ENCODE data around the gene EML4. TPM values are rescaled to one million over a fixed set of nuclear protein-coding genes. Genes with fewer than 3 reads are reported as not detected.

Gene EML4
- total and polyA plus RNA-seq, 9 donors: 26.0 to 36.9 (median 29.0) TPM

DNA sequence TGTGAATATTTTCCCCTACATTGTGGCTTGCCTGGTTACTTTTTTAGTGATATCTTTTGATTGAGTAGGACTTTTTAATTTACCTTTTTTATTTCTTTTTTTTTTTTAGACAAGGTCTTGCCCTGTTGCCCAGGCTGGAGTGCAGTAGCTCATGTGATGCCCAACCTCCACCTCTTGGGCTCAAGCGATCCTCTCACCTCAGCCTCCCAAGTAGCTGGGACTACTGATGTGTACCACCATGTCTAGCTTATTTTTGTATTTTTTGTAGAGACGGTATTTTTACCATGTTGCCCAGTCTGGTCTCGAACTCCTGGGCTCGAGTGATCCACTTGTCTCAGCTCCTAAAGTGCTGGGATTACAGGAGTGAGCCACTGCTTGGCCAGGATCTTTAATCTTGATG, 25.3 kb downstream of the EML4 start:
- no peaks in the 10 kb centered on the region for H3K4me1 ChIP-seq (ENCODE audit: control insufficient read depth, insufficient read depth, low read length)
- H3K27me3 ChIP-seq (ENCODE audit: control insufficient read depth, insufficient read depth, low read length): no peaks in the 10 kb centered on the region
- H3K36me3 ChIP-seq (ENCODE audit: control insufficient read depth, insufficient read depth, low read length): no peaks in the 10 kb centered on the region
- 100% methylated on average over 3 of the region's 4 CpGs for whole genome bisulfite sequencing (ENCODE audit: insufficient coverage)
- no peak overlapping the region for H3K4me3 ChIP-seq (ENCODE audit: low read length)
- no peak for DNase-seq
- no peaks in the 10 kb centered on the region for H3K9me3 ChIP-seq (replicated peaks; ENCODE audit: control insufficient read depth, low read depth, low read length)
- H3K27ac ChIP-seq (ENCODE audit: low read length): no peak overlapping the region

DNA sequence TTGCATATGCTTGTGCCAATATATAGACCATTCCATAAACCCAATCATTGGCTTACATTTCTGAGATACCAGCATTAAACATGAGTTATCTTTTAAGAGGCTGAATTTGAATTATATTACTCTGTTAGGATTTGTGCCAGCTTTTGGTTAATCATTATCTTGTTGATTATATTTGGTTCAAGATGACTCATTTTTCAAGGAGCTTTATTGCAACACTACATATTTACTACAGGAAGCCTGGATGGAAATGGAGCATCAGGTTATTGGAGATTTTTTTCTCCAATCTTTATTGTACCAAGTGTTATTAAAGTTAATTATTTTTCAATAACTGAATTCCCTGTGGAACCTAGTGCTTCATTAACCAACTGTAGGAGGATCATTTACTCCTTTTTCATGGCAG, 26.4 kb downstream of the EML4 start:
- DNase-seq: no peak
- H3K4me3 ChIP-seq (ENCODE audit: low read length): no peak overlapping the region
- H3K36me3 ChIP-seq (ENCODE audit: control insufficient read depth, insufficient read depth, low read length): no peaks in the 10 kb centered on the region
- H3K27ac ChIP-seq (ENCODE audit: low read length): no peak overlapping the region
- no peaks in the 10 kb centered on the region for H3K4me1 ChIP-seq (ENCODE audit: control insufficient read depth, insufficient read depth, low read length)
- H3K9me3 ChIP-seq (replicated peaks; ENCODE audit: control insufficient read depth, low read depth, low read length): no peaks in the 10 kb centered on the region
- no peaks in the 10 kb centered on the region for H3K27me3 ChIP-seq (ENCODE audit: control insufficient read depth, insufficient read depth, low read length)

DNA sequence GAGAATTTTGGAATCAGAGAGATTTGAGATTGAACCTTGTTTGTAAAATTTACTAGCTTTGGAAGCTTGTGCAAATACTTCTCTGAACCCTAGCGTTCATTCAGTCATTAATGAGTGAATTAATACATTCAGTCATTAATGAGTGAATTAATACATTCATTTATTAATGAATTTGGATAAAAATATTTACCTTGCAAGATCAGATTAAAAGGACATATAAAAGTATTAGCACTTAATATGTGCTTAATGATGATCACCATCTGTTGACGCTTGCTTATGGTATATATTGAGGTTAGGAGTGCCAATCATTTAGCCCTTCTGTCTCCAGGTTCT, 26.9 kb downstream of the EML4 start:
- Histone ChIP-seq H3K27me3 (ENCODE audit: control insufficient read depth, insufficient read depth, low read length) (no peaks in the 10 kb centered on the region), H3K27ac (ENCODE audit: low read length) (no peak overlapping the region), H3K9me3 (replicated peaks; ENCODE audit: control insufficient read depth, low read depth, low read length) (no peaks in the 10 kb centered on the region), H3K4me1 (ENCODE audit: control insufficient read depth, insufficient read depth, low read length) (no peaks in the 10 kb centered on the region), H3K4me3 (ENCODE audit: low read length) (no peak overlapping the region), H3K36me3 (ENCODE audit: control insufficient read depth, insufficient read depth, low read length) (no peaks in the 10 kb centered on the region)
- DNase-seq: no peak
- WGBS (ENCODE audit: insufficient coverage): no CpG with 5 or more reads among the region's 2 CpGs

DNA sequence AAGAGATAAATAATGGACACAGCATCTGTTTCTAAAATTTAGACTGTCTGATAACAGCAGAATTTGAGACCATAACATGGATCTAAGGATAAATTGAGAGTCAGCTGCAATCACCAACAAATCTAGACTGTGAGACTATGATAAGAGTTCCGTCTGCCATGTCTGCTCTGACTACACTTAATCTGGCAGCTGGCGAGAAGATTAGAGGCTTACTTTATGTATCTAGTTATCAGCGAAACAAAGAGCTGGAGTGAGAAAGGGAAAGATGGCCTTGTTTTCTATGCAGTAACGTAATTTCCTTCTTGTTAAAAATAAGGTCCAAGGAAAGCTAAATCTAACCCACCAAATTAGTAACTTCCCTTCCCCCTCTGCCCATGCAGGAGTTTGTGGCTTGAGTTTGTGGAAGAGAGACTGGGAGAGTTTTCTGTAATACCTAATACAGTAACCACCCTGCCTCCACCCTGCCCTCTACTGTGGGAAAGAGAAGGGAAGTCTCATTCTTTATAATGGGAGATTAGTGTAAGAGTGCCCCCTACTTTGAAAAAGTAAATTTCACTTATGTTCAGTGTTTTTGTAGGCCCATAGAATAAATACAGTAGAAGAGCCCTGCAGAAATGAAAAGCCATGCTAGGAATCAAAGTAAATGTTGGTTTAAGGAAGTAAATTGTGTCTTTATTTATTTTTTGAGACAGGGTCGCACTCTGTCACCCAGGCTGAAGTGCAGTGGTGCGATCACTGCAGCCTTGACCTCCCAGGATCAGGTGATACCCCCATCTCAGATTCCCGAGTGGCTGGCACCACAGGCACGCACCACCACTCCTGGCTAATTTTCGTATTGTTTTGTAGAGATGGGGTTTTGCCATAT, 27.5 kb downstream of the EML4 start:
- Histone ChIP-seq H3K27me3 (ENCODE audit: control insufficient read depth, insufficient read depth, low read length) (no peaks in the 10 kb centered on the region), H3K36me3 (ENCODE audit: control insufficient read depth, insufficient read depth, low read length) (no peaks in the 10 kb centered on the region), H3K9me3 (replicated peaks; ENCODE audit: control insufficient read depth, low read depth, low read length) (no peaks in the 10 kb centered on the region), H3K27ac (ENCODE audit: low read length) (no peak overlapping the region), H3K4me3 (ENCODE audit: low read length) (no peak overlapping the region), H3K4me1 (ENCODE audit: control insufficient read depth, insufficient read depth, low read length) (no peaks in the 10 kb centered on the region)
- WGBS (ENCODE audit: insufficient coverage): 100% methylated on average over 2 of the region's 9 CpGs
- DNase-seq: peak; percentile 62

DNA sequence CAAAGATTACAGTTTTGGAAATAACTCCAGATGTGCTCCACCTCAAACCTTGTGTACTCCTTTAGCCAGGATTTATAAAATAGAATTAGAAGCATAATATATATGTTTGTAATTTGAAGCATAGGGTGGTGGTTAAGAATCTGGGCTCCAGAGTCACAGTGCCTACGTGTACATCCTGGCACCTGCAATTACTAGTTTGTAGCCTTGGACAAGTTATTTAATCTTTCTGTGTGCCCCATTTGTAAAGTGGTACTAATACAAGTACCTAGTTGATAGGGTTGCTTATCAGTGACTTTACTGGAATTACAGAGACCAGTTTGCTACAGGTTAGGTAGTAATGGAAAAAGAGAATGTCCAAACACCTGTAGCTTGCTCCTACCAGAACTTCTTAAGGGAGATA, 28.6 kb downstream of the EML4 start:
- H3K9me3 ChIP-seq (replicated peaks; ENCODE audit: control insufficient read depth, low read depth, low read length): no peaks in the 10 kb centered on the region
- WGBS (ENCODE audit: insufficient coverage): no CpG with 5 or more reads among the region's 1 CpG
- no peak overlapping the region for H3K27ac ChIP-seq (ENCODE audit: low read length)
- DNase-seq: no peak
- H3K4me3 ChIP-seq (ENCODE audit: low read length): no peak overlapping the region
- no peaks in the 10 kb centered on the region for H3K27me3 ChIP-seq (ENCODE audit: control insufficient read depth, insufficient read depth, low read length)
- H3K36me3 ChIP-seq (ENCODE audit: control insufficient read depth, insufficient read depth, low read length): no peaks in the 10 kb centered on the region
- H3K4me1 ChIP-seq (ENCODE audit: control insufficient read depth, insufficient read depth, low read length): no peaks in the 10 kb centered on the region

DNA sequence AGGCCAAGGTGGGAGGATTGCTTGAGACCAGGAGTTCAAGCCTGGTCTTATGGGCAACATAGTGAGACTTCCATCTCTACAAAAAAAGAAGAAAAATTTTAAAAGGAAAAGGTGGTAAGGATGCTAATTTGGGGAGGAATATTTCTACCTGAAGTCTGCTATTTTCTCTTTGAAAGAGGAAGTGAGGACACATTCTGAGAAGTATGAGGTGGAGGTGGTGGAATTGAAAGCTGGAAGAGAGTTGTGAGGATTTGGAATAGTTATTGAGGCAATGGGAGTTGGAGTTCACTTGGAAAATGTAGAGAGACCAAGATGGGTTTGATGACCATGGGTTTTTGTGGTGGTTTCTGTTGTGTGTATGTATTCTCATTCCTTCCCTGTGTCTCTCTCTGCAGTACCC, 29.3 kb downstream of the EML4 start:
- no peak for DNase-seq
- H3K36me3 ChIP-seq (ENCODE audit: control insufficient read depth, insufficient read depth, low read length): no peaks in the 10 kb centered on the region
- H3K9me3 ChIP-seq (replicated peaks; ENCODE audit: control insufficient read depth, low read depth, low read length): no peaks in the 10 kb centered on the region
- no peak overlapping the region for H3K4me3 ChIP-seq (ENCODE audit: low read length)
- H3K4me1 ChIP-seq (ENCODE audit: control insufficient read depth, insufficient read depth, low read length): no peaks in the 10 kb centered on the region
- H3K27ac ChIP-seq (ENCODE audit: low read length): no peak overlapping the region
- no peaks in the 10 kb centered on the region for H3K27me3 ChIP-seq (ENCODE audit: control insufficient read depth, insufficient read depth, low read length)

DNA sequence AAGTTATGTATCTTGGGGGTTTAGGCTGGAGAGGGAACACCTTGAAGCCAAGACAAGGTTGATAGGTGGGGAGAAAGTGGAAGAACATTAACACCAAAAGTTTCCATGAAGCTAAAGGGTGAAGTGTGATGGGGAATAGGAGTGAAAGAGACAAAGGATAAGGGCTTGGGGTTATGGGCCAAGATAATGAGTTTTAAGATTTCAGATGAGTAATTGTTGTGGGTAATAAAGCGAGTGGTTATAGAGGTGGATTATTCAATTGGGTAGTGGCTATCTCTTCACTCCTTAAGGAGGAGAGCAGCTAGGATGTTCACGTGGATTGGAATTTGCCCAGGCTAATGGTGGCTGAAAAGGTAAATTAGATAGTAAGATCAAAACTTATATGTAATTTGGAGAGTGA, 29.8 kb downstream of the EML4 start:
- H3K36me3 ChIP-seq (ENCODE audit: control insufficient read depth, insufficient read depth, low read length): no peaks in the 10 kb centered on the region
- WGBS (ENCODE audit: insufficient coverage): 86% methylated on average over 2 of the region's 2 CpGs
- H3K4me3 ChIP-seq (ENCODE audit: low read length): no peak overlapping the region
- DNase-seq: no peak
- H3K27ac ChIP-seq (ENCODE audit: low read length): no peak overlapping the region
- no peaks in the 10 kb centered on the region for H3K9me3 ChIP-seq (replicated peaks; ENCODE audit: control insufficient read depth, low read depth, low read length)
- H3K27me3 ChIP-seq (ENCODE audit: control insufficient read depth, insufficient read depth, low read length): no peaks in the 10 kb centered on the region
- no peaks in the 10 kb centered on the region for H3K4me1 ChIP-seq (ENCODE audit: control insufficient read depth, insufficient read depth, low read length)

DNA sequence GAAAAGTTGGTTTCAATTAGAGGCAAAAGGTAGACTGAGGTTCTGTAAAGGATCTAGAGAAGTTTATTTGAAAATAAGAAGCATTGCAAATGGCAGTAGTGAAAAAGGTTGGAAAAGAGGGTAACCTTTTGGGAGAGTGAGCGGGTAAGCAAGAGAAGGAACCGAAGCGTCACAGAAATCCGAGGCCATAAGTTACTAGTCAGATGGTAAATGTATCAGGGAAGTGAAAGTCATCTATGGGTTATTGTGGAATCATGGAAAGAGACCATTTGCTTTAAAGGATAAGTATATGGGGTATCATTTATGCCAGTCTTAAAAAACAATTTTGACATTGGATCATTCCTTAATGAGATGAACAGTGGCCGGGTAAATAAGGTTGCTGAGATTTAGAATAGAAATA, 30.5 kb downstream of the EML4 start:
- Histone ChIP-seq H3K4me1 (ENCODE audit: control insufficient read depth, insufficient read depth, low read length) (no peaks in the 10 kb centered on the region), H3K27ac (ENCODE audit: low read length) (no peak overlapping the region), H3K9me3 (replicated peaks; ENCODE audit: control insufficient read depth, low read depth, low read length) (no peaks in the 10 kb centered on the region), H3K36me3 (ENCODE audit: control insufficient read depth, insufficient read depth, low read length) (no peaks in the 10 kb centered on the region), H3K27me3 (ENCODE audit: control insufficient read depth, insufficient read depth, low read length) (no peaks in the 10 kb centered on the region), H3K4me3 (ENCODE audit: low read length) (no peak overlapping the region)
- 66% methylated on average over 5 of the region's 5 CpGs for WGBS (ENCODE audit: insufficient coverage)
- DNase-seq: peak; percentile 20

DNA sequence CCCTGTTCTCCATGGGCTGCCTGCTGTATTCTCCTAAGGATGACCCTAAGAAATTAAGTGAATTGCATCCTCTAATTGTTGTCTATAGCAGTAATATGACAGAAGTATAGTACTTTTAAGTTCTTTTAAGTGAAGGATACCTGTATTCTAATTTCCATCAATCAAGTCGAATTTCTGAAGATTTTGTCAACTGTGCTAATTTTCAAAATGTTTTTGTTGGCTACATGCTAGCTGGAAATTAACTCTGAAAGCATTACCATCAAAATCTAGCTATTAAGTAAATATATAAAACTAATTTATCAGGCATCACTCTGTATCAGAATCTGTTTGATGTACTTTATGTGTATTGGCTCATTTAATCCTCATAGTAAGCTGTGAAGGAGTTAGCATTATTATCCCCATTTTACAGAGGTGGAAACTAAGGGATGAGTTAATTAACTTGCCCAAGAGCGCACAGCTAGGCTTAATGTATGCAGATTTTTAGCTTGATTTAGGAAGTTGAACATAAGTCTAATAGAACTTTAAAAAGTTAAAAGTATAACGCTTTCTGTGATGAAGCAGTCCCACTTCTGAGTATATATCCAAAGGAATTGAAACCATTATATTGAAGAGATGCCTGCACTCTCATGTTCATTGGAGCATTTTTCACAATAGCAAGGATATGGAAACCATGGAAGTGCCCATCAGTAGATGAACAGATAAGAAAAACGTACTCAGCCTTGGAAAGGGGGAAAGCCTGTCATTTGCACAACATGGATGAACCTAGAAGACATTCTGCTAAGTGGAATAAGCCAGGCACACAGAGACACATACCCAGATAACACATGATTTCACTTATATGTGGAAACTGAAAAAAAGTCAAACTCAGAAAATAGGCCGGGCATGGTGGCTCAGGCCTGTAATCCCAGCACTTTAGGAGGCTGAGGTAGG, 32.0 kb downstream of the EML4 start:
- WGBS (ENCODE audit: insufficient coverage): no CpG with 5 or more reads among the region's 5 CpGs
- Histone ChIP-seq H3K27me3 (ENCODE audit: control insufficient read depth, insufficient read depth, low read length) (no peaks in the 10 kb centered on the region), H3K36me3 (ENCODE audit: control insufficient read depth, insufficient read depth, low read length) (no peaks in the 10 kb centered on the region), H3K27ac (ENCODE audit: low read length) (no peak overlapping the region), H3K4me3 (ENCODE audit: low read length) (no peak overlapping the region), H3K9me3 (replicated peaks; ENCODE audit: control insufficient read depth, low read depth, low read length) (no peaks in the 10 kb centered on the region), H3K4me1 (ENCODE audit: control insufficient read depth, insufficient read depth, low read length) (no peaks in the 10 kb centered on the region)
- DNase-seq: no peak

DNA sequence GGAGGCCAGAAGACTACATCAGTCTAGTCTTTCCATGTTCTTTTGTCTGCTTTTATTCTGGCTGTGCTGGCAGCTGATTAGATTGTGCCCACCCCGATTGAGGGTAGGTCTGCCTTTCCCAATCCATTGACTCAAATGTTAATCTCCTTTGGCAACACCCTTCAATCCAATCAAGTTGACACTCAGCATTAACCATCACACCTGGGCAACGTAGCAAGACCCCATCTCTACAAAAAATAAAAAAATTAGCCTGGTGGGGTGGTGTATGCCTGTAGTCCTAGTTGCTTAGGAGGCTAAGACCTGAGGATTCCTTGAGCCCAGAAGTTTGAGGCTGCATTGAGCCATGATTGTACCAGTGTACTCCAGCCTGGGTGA, 33.5 kb downstream of the EML4 start:
- Histone ChIP-seq H3K27ac (ENCODE audit: low read length) (no peak overlapping the region), H3K9me3 (replicated peaks; ENCODE audit: control insufficient read depth, low read depth, low read length) (no peaks in the 10 kb centered on the region), H3K4me1 (ENCODE audit: control insufficient read depth, insufficient read depth, low read length) (no peaks in the 10 kb centered on the region), H3K27me3 (ENCODE audit: control insufficient read depth, insufficient read depth, low read length) (no peaks in the 10 kb centered on the region), H3K36me3 (ENCODE audit: control insufficient read depth, insufficient read depth, low read length) (no peaks in the 10 kb centered on the region), H3K4me3 (ENCODE audit: low read length) (no peak overlapping the region)
- DNase-seq: no peak
- 88% methylated on average over 1 of the region's 2 CpGs for WGBS (ENCODE audit: insufficient coverage)

All from muscle of leg (tissue), 11 donors.